ENCODE data around the gene MUC15.

DNA sequence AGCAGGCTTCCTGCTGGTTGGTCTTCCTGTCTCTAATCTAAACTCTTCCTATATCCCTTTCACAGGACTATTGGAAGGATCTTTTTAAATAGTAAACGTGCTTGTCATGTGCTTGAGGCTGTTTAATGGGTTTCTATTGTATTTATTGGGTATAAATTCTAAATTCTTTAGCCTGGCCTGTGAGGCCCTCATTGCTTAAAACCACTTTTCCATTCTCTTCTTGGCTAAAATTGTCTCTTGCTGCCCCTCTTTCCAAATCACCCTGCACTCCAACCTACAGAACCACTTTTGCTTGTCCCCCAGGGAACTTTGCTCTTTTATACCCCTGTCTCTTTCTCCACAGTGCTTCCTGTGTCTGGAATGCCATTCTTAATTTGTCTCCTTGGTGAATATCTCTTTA, 46.4 kb upstream of the MUC15 start:
- TF ChIP-seq, protein P1, sequence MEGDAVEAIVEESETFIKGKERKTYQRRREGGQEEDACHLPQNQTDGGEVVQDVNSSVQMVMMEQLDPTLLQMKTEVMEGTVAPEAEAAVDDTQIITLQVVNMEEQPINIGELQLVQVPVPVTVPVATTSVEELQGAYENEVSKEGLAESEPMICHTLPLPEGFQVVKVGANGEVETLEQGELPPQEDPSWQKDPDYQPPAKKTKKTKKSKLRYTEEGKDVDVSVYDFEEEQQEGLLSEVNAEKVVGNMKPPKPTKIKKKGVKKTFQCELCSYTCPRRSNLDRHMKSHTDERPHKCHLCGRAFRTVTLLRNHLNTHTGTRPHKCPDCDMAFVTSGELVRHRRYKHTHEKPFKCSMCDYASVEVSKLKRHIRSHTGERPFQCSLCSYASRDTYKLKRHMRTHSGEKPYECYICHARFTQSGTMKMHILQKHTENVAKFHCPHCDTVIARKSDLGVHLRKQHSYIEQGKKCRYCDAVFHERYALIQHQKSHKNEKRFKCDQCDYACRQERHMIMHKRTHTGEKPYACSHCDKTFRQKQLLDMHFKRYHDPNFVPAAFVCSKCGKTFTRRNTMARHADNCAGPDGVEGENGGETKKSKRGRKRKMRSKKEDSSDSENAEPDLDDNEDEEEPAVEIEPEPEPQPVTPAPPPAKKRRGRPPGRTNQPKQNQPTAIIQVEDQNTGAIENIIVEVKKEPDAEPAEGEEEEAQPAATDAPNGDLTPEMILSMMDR (IDR thresholded peaks at IDR 0.05; ENCODE audit: low read length), result no peak
- no peak for TF ChIP-seq EZH2 (IDR thresholded peaks at IDR 0.05; ENCODE audit: borderline replicate concordance, low read length)
